ENCODE results near the gene HOXD1. TPM values are rescaled to one million over a fixed set of nuclear protein-coding genes. Genes with fewer than 3 reads are reported as not detected.

Gene HOXD1
- total and polyA plus RNA-seq, 2 donors (not counting 3 experiments of a cell fraction or from before 2014, with no cell fraction given) = 6.6 to 10.4 TPM

GRCh38 chr2:176192351-176192750 is 3.9 kb downstream of the HOXD1 start:
- no peak overlapping the region for H3K9ac ChIP-seq (replicated peaks; ENCODE audit: extremely low read depth, insufficient read depth, low read length)
- peaks cover 30% of the 10 kb centered on the region for H3K4me1 ChIP-seq (ENCODE audit: control insufficient read depth, extremely low read depth, insufficient read depth, low read length)
- H4K20me1 ChIP-seq (replicated peaks; ENCODE audit: control insufficient read depth, extremely low read depth, insufficient read depth, low read length) = no peaks in the 10 kb centered on the region
- peak overlapping the region; percentile 49 for H3K4me2 ChIP-seq (ENCODE audit: insufficient read depth, low read length)
- TF ChIP-seq POLR2A (IDR thresholded peaks at IDR 0.05; ENCODE audit: low read depth, low read length) (no peak), JUN (IDR thresholded peaks at IDR 0.05; ENCODE audit: borderline replicate concordance, insufficient read depth, insufficient read length, low read depth) (peak; percentile 31), EZH2 (IDR thresholded peaks at IDR 0.05; ENCODE audit: borderline replicate concordance, low read depth, low read length, severe bottlenecking) (no peak), MAX (IDR thresholded peaks at IDR 0.05; ENCODE audit: insufficient read depth, insufficient read length) (no peak), FOS (IDR thresholded peaks at IDR 0.05; ENCODE audit: borderline replicate concordance, insufficient read depth, low read length) (no peak), MYC (IDR thresholded peaks at IDR 0.05; ENCODE audit: low read depth, low read length) (no peak), POLR2AphosphoS5 (IDR thresholded peaks at IDR 0.05; ENCODE audit: insufficient read depth, low read depth, low read length) (peak; percentile 33), GATA2 (IDR thresholded peaks at IDR 0.05; ENCODE audit: insufficient read depth, insufficient read length, low read depth, low read length) (no peak), CTCF (IDR thresholded peaks at IDR 0.05; ENCODE audit: extremely low read depth in 1 of 2, insufficient read depth in 1 of 2, low read depth in 1 of 2, low read length in 2 of 2) (no peak)
- intact Hi-C loops (cut with micrococcal nuclease) (no loop called here), dilution Hi-C loops (cut with MboI; ENCODE audit: extremely low pct_ligation_motif_present, low sequenced_read_pairs) (no loop called here)
- ChIA-PET CTCF (interaction anchor here (0.5 to 1.6 kb wide), 10 partner anchors 11 to 462 kb away, joined by 3 to 20 read pairs (median 4); no protein-coding TSS in a partner anchor), POLR2A (interaction anchor here (1.1 kb wide), 1 partner anchor 13 kb away, joined by 3 read pairs; no protein-coding TSS in a partner anchor)
- H3K36me3 ChIP-seq (ENCODE audit: control insufficient read depth in 2 of 2, extremely low read depth in 1 of 2, insufficient read depth in 2 of 2, low read length in 2 of 2) = no peaks in the 10 kb centered on the region
- peaks cover 3% of the 10 kb centered on the region for H3K79me2 ChIP-seq (ENCODE audit: control insufficient read depth, insufficient read depth, low read length)
- no TSS peak for BruUV-seq (replicated peaks)
- DNase-seq (ENCODE audit: low read depth, low spot score) = peak; percentile 54
- no peaks in the 10 kb centered on the region for H3K9me3 ChIP-seq (replicated peaks; ENCODE audit: control insufficient read depth, insufficient read depth, low read length)
- H3K4me3 ChIP-seq (replicated peaks in 1 of 3; ENCODE audit: insufficient read depth in 1 of 3, low read depth in 1 of 3, low read length in 3 of 3) = no peak overlapping the region
- H3K9me1 ChIP-seq (replicated peaks; ENCODE audit: control insufficient read depth, extremely low read depth, insufficient read depth, low read length) = no peaks in the 10 kb centered on the region
- H3K27ac ChIP-seq (ENCODE audit: insufficient read depth, low read depth, low read length) = no peak overlapping the region
- H3K27me3 ChIP-seq (ENCODE audit: control insufficient read depth in 2 of 2, insufficient read depth in 2 of 2, low read length in 2 of 2) = no peaks in the 10 kb centered on the region
- no peak overlapping the region for H2AFZ ChIP-seq (ENCODE audit: low read depth, low read length)
- peak; percentile 84 for FAIRE-seq

All from endothelial cell of umbilical vein (primary cell).